Spleen (tissue), 11 donors: ENCODE measurements around the gene COX4I1. TPM values are rescaled to one million over a fixed set of nuclear protein-coding genes. Genes with fewer than 3 reads are reported as not detected.

Source experiments
- DNase-seq: peaks from one replicate; pipeline ENCODE4 v3.0.0-alpha.2; 2020
- H3K27ac ChIP-seq, 8 donors: fragments of 200-600 bp; sonication (generic) in 7 of 8; 1 replicate in 4 of 8; 2 replicates in 4 of 8; pipeline versions ENCODE4 v1.5.0 to v1.8.0; 2016 to 2021; ENCODE audit warnings: inconsistent platforms in 4 of 8, mild to moderate bottlenecking in 4 of 8, moderate library complexity in 1 of 8
- H3K27me3 ChIP-seq, 7 donors: fragments of 200-600 bp; sonication (generic) in 6 of 7; replicated peaks in 1 of 7; 1 replicate in 4 of 7; 2 replicates in 3 of 7; pipeline versions ENCODE4 v1.5.0 to v1.8.0; 2016 to 2021; ENCODE audit warnings: inconsistent platforms in 3 of 7, mild to moderate bottlenecking in 1 of 7
- H3K36me3 ChIP-seq, 6 donors: fragments of 200-600 bp; sonication (generic) in 5 of 6; 1 replicate in 4 of 6; 2 replicates in 2 of 6; pipeline versions ENCODE4 v1.5.0 to v1.8.0; 2016 to 2021; ENCODE audit warnings: inconsistent platforms in 2 of 6
- H3K4me1 ChIP-seq, 6 donors: fragments of 200-600 bp; sonication (generic) in 5 of 6; 1 replicate in 3 of 6; 2 replicates in 3 of 6; pipeline versions ENCODE4 v1.5.0 to v1.8.0; 2016 to 2021; ENCODE audit warnings: inconsistent platforms in 3 of 6
- H3K4me3 ChIP-seq, 8 donors: fragments of 200-600 bp; sonication (generic) in 7 of 8; 1 replicate in 4 of 8; 2 replicates in 4 of 8; pipeline versions ENCODE4 v1.5.0 to v1.8.0; 2016 to 2021; ENCODE audit warnings: inconsistent platforms in 4 of 8, mild to moderate bottlenecking in 4 of 8, moderate library complexity in 2 of 8
- H3K9me3 ChIP-seq, 8 donors: fragments of 200-600 bp; sonication (generic) in 7 of 8; 1 replicate in 4 of 8; 2 replicates in 4 of 8; pipeline versions ENCODE4 v1.5.0 to v1.8.0; 2016 to 2021; ENCODE audit warnings: inconsistent platforms in 4 of 8
- POLR2A ChIP-seq, 3 donors: fragments of 450-650 bp; IDR thresholded peaks; one replicate each; pipeline ENCODE4 v1.5.1; 2017; ENCODE audit warnings: antibody characterized with exemption in 3 of 3, mild to moderate bottlenecking in 1 of 3
- POLR2AphosphoS5 ChIP-seq, 3 donors: sonication (generic); formaldehyde crosslinking; IDR thresholded peaks; one replicate each; pipeline ENCODE4 v1.5.1; 2017; ENCODE audit warnings: antibody characterized with exemption in 3 of 3
- WGBS, 5 donors: extraction: QIAGEN DNeasy Blood & Tissue Kit in 3 of 5; methylation state at CpG; one replicate each; pipeline versions ENCODE4 v1.1.5 to v1.1.7; 2013 to 2018; 5-methylcytosine and 5-hydroxymethylcytosine counted together
- intact Hi-C: fragments of 100-400 bp; cut with DNase I; formaldehyde crosslinking; loops from one replicate; pipeline ENCODE4 v1.15.0; 2023; ENCODE audit warnings: low total_unique reads
- polyA plus RNA-seq, 3 donors: library from polyadenylated mRNA; stranded (reverse); fragments of 200-250 nt; gene quantifications; one replicate each; pipeline ENCODE4 v1.2.1, GENCODE V29; 2013
- total RNA-seq, 7 donors: library from RNA; depleted of rRNA in 3 of 7; stranded (reverse); fragments of >200 nt in 3 of 7; fragmentation: NEBNext Ultra II Directional in 4 of 7; extraction: Animal tissue kit (Norgen Biotek cat#: 25700) in 4 of 7; gene quantifications; one replicate each; pipeline versions ENCODE4 v1.1.0 to v1.2.1, GENCODE V29; 2016 to 2021
- TF ChIP-seq, protein P1 (sequence below), 11 experiments: fragments of 200-600 bp in 7 of 11; fragments of 450-650 bp in 4 of 11; sonication (generic) in 4 of 11; IDR thresholded peaks in 8 of 11; conservative IDR thresholded peaks in 3 of 11; 1 replicate in 7 of 11; 2 replicates in 4 of 11; pipeline versions ENCODE4 v1.4.0 to v1.8.0; 2016 to 2021; ENCODE audit warnings: antibody characterized with exemption in 11 of 11, inconsistent platforms in 4 of 11, mild to moderate bottlenecking in 1 of 11
- donor health status: healthy with polysubstance abuse.
- donor health status: DM: no; HTN: no; CAD: no; lungs with moderate emphysema.
- donor health status: DM: no; HTN: no; CAD: no.
- donor health status: Bipolar disorder and iron deficiency.
- donor health status: healthy.
- donor health status: DM: no; HTN: no; CAD: no.
- donor health status: DM: yes; HTN: yes; CAD: no.

COX4I1 gene
- total and polyA plus RNA-seq, 10 donors: 348 to 1,132 (median 450) TPM

GRCh38 chr16:85765767-85766166 is 33.7 kb upstream of the COX4I1 start:
- no peak for TF ChIP-seq POLR2A (IDR thresholded peaks at IDR 0.05)
- no peak for DNase-seq
- Histone ChIP-seq H3K4me1 (peaks cover 5 to 24% (median 12%) of the 10 kb centered on the region in 6 donors), H3K27ac (no peak overlapping the region), H3K36me3 (peaks cover 0 to 13% (median 0%) of the 10 kb centered on the region in 6 donors), H3K4me3 (no peak overlapping the region), H3K27me3 (peaks cover 0 to 6% (median 0%) of the 10 kb centered on the region in 7 donors), H3K9me3 (no peaks in the 10 kb centered on the region)
- WGBS, 5 donors: 63 to 72% (median 66%) methylated on average over 8 of the region's 8 CpGs
- intact Hi-C loops: no loop called here

- Histone ChIP-seq H3K4me3 (no peak overlapping the region), H3K36me3 (peaks cover 0 to 26% (median 0%) of the 10 kb centered on the region in 6 donors), H3K27me3 (peaks cover 0 to 6% (median 0%) of the 10 kb centered on the region in 7 donors), H3K4me1 (peaks cover 0 to 6% (median 0%) of the 10 kb centered on the region in 6 donors), H3K9me3 (no peaks in the 10 kb centered on the region), H3K27ac (no peak overlapping the region)
- DNase-seq: no peak
- intact Hi-C loops: no loop called here
- TF ChIP-seq POLR2AphosphoS5 (IDR thresholded peaks at IDR 0.05): no peak
- TF ChIP-seq, protein P1, sequence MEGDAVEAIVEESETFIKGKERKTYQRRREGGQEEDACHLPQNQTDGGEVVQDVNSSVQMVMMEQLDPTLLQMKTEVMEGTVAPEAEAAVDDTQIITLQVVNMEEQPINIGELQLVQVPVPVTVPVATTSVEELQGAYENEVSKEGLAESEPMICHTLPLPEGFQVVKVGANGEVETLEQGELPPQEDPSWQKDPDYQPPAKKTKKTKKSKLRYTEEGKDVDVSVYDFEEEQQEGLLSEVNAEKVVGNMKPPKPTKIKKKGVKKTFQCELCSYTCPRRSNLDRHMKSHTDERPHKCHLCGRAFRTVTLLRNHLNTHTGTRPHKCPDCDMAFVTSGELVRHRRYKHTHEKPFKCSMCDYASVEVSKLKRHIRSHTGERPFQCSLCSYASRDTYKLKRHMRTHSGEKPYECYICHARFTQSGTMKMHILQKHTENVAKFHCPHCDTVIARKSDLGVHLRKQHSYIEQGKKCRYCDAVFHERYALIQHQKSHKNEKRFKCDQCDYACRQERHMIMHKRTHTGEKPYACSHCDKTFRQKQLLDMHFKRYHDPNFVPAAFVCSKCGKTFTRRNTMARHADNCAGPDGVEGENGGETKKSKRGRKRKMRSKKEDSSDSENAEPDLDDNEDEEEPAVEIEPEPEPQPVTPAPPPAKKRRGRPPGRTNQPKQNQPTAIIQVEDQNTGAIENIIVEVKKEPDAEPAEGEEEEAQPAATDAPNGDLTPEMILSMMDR (IDR thresholded peaks at IDR 0.05 in 8 of 11, conservative IDR thresholded peaks at IDR 0.05 in 3 of 11): no peak
- WGBS, 5 donors: 73 to 84% (median 75%) methylated on average over 8 of the region's 8 CpGs
Observed at GRCh38 chr16:85767531-85767930, 32.0 kb upstream of the COX4I1 start.

GRCh38 chr16:85768199-85768598 is 31.3 kb upstream of the COX4I1 start:
- Histone ChIP-seq H3K27ac (no peak overlapping the region), H3K4me3 (no peak overlapping the region), H3K36me3 (peaks cover 0 to 26% (median 0%) of the 10 kb centered on the region in 6 donors), H3K27me3 (peaks cover 0 to 6% (median 0%) of the 10 kb centered on the region in 7 donors), H3K4me1 (no peaks in the 10 kb centered on the region), H3K9me3 (no peaks in the 10 kb centered on the region)
- intact Hi-C loops: no loop called here
- DNase-seq: no peak
- 81 to 93% (median 83%) methylated on average over 2 of the region's 2 CpGs for WGBS, 5 donors
- TF ChIP-seq POLR2AphosphoS5 (IDR thresholded peaks at IDR 0.05) (no peak), POLR2A (IDR thresholded peaks at IDR 0.05) (no peak)
- TF ChIP-seq, protein P1 (IDR thresholded peaks at IDR 0.05 in 8 of 11, conservative IDR thresholded peaks at IDR 0.05 in 3 of 11): no peak

- no peak overlapping the region for H3K27ac ChIP-seq
- 91 to 98% (median 95%) methylated on average over 6 of the region's 6 CpGs for WGBS, 5 donors
- peaks cover 0 to 37% (median 0%) of the 10 kb centered on the region in 6 donors for H3K36me3 ChIP-seq
- no peak overlapping the region for H3K4me3 ChIP-seq
- intact Hi-C loops: no loop called here
- no peaks in the 10 kb centered on the region for H3K9me3 ChIP-seq
- peaks cover 0 to 3% (median 0%) of the 10 kb centered on the region in 7 donors for H3K27me3 ChIP-seq
- DNase-seq: no peak
- TF ChIP-seq POLR2A (IDR thresholded peaks at IDR 0.05) (no peak), POLR2AphosphoS5 (IDR thresholded peaks at IDR 0.05) (no peak)
- TF ChIP-seq, protein P1 (IDR thresholded peaks at IDR 0.05 in 8 of 11, conservative IDR thresholded peaks at IDR 0.05 in 3 of 11): no peak
- no peaks in the 10 kb centered on the region for H3K4me1 ChIP-seq
Observed at GRCh38 chr16:85770741-85771140, 28.8 kb upstream of the COX4I1 start.

DNA sequence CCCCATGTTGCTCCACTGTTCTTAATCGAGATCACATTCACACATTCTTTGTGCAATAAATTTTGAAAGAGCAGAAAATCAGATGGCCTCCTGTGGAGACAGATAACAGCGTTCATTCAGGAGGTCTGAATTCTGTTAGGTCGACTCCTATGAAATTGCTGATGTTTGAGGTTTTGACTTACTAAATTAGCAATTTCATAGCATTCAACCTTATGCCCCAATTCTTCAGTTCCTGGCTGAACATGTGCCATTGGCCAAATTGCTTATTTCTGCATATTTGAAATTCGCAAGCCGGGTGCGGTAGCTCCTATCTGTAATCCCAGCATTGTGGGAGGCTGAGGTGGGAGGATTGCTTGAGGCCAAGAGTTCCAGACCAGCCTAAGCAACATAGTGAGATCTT is 26.5 kb upstream of the COX4I1 start:
- Histone ChIP-seq H3K27ac (no peak overlapping the region), H3K4me1 (no peaks in the 10 kb centered on the region), H3K9me3 (no peaks in the 10 kb centered on the region), H3K36me3 (peaks cover 0 to 58% (median 8%) of the 10 kb centered on the region in 6 donors), H3K27me3 (no peaks in the 10 kb centered on the region), H3K4me3 (no peak overlapping the region)
- TF ChIP-seq POLR2AphosphoS5 (IDR thresholded peaks at IDR 0.05): no peak
- intact Hi-C loops: no loop called here
- DNase-seq: no peak
- 89 to 95% (median 92%) methylated on average over 6 of the region's 6 CpGs for WGBS, 5 donors
